ENCODE data around the gene MAST3. TPM values are rescaled to one million over a fixed set of nuclear protein-coding genes. Genes with fewer than 3 reads are reported as not detected.

The MAST3 gene
- total RNA-seq, 1 experiment from 2014 or later: 14.2 TPM

DNA sequence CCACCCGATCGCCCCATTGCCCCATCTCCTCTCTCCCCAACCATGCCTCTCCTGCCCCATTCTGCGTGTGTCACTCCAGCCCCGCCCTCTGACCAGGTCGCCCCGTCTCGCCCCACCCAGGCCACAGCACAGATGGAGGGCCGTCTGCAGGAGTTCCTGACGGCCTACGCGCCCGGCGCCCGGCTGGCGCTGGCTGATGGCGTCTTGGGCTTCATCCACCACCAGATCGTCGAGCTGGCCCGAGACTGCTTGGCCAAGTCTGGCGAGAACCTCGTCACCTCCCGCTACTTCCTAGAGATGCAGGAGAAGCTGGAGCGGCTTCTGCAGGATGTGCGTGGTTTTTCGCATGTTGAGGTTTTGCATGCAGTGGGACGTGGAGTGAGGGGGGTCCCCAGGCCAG lies 26.2 kb downstream of the MAST3 start:
- BruUV-seq (replicated peaks): no TSS peak
- Histone ChIP-seq H3K79me2 (ENCODE audit: insufficient read depth, low read length) (peaks cover 4% of the 10 kb centered on the region; the same call in 1 of the 2 replicates), H3K4me1 (ENCODE audit: control insufficient read depth in 1 of 2, insufficient read depth in 2 of 2, low read length in 2 of 2) (peaks cover 0 to 4% of the 10 kb centered on the region in 2 experiments; a peak in 3 of 4 replicates), H3K27me3 (ENCODE audit: insufficient read depth, low read length) (no peaks in the 10 kb centered on the region), H3K9me2 (ENCODE audit: insufficient read depth) (no peaks in the 10 kb centered on the region), H3K27ac (ENCODE audit: low read depth, low read length) (no peak overlapping the region), H4K20me1 (ENCODE audit: insufficient read depth) (no peaks in the 10 kb centered on the region), H3K9ac (ENCODE audit: low read length) (no peak overlapping the region), H3K36me3 (ENCODE audit: control insufficient read depth in 1 of 2, insufficient read depth in 2 of 2, low read length in 2 of 2) (peaks cover 0 to 7% of the 10 kb centered on the region in 2 experiments; a peak in 3 of 4 replicates), H3K4me2 (ENCODE audit: low read length) (no peak overlapping the region), H3K9me3 (ENCODE audit: control insufficient read depth in 1 of 2, insufficient read depth in 1 of 2, low read depth in 1 of 2, low read length in 2 of 2) (no peaks in the 10 kb centered on the region), H3K4me3 (replicated peaks in 1 of 2; ENCODE audit: low read depth in 1 of 2, low read length in 2 of 2) (no peak overlapping the region), H2AFZ (ENCODE audit: low read depth, low read length, poor library complexity, severe bottlenecking) (no peak overlapping the region)
- ChIA-PET CTCF (no interaction called here), POLR2A (no interaction called here), RAD21 (ENCODE audit: low non-redundant PET in 1 of 2, low total read pairs in 2 of 2, uncharacterized antibody in 2 of 2, unreplicated experiment in 2 of 2) (no interaction called here)
- no peak for DNase-seq (ENCODE audit: low read depth, low spot score)
- ATAC-seq: no peak
- intact Hi-C loops (cut with micrococcal nuclease): no loop called here
- no peak for TF ChIP-seq EGR1 (IDR thresholded peaks at IDR 0.05; ENCODE audit: low read depth)
- TF ChIP-seq, protein P1, sequence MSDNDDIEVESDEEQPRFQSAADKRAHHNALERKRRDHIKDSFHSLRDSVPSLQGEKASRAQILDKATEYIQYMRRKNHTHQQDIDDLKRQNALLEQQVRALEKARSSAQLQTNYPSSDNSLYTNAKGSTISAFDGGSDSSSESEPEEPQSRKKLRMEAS (IDR thresholded peaks at IDR 0.05): no peak
- no peak for TF ChIP-seq FOSL1 (IDR thresholded peaks at IDR 0.05; ENCODE audit: low read depth)
- TF ChIP-seq, protein P2, sequence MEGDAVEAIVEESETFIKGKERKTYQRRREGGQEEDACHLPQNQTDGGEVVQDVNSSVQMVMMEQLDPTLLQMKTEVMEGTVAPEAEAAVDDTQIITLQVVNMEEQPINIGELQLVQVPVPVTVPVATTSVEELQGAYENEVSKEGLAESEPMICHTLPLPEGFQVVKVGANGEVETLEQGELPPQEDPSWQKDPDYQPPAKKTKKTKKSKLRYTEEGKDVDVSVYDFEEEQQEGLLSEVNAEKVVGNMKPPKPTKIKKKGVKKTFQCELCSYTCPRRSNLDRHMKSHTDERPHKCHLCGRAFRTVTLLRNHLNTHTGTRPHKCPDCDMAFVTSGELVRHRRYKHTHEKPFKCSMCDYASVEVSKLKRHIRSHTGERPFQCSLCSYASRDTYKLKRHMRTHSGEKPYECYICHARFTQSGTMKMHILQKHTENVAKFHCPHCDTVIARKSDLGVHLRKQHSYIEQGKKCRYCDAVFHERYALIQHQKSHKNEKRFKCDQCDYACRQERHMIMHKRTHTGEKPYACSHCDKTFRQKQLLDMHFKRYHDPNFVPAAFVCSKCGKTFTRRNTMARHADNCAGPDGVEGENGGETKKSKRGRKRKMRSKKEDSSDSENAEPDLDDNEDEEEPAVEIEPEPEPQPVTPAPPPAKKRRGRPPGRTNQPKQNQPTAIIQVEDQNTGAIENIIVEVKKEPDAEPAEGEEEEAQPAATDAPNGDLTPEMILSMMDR (IDR thresholded peaks at IDR 0.05 in 2 of 3, conservative IDR thresholded peaks at IDR 0.05 in 1 of 3; ENCODE audit: borderline replicate concordance in 1 of 3, insufficient read depth in 1 of 3, low read depth in 2 of 3, low read length in 2 of 3): no peak
- no peak for TF ChIP-seq SIN3A (IDR thresholded peaks at IDR 0.05; ENCODE audit: low read depth)
- TF ChIP-seq EZH2phosphoT487 (IDR thresholded peaks at IDR 0.05; ENCODE audit: borderline replicate concordance): no peak
- TF ChIP-seq CEBPB (IDR thresholded peaks at IDR 0.05; ENCODE audit: low read depth): no peak
- TF ChIP-seq, protein P3, sequence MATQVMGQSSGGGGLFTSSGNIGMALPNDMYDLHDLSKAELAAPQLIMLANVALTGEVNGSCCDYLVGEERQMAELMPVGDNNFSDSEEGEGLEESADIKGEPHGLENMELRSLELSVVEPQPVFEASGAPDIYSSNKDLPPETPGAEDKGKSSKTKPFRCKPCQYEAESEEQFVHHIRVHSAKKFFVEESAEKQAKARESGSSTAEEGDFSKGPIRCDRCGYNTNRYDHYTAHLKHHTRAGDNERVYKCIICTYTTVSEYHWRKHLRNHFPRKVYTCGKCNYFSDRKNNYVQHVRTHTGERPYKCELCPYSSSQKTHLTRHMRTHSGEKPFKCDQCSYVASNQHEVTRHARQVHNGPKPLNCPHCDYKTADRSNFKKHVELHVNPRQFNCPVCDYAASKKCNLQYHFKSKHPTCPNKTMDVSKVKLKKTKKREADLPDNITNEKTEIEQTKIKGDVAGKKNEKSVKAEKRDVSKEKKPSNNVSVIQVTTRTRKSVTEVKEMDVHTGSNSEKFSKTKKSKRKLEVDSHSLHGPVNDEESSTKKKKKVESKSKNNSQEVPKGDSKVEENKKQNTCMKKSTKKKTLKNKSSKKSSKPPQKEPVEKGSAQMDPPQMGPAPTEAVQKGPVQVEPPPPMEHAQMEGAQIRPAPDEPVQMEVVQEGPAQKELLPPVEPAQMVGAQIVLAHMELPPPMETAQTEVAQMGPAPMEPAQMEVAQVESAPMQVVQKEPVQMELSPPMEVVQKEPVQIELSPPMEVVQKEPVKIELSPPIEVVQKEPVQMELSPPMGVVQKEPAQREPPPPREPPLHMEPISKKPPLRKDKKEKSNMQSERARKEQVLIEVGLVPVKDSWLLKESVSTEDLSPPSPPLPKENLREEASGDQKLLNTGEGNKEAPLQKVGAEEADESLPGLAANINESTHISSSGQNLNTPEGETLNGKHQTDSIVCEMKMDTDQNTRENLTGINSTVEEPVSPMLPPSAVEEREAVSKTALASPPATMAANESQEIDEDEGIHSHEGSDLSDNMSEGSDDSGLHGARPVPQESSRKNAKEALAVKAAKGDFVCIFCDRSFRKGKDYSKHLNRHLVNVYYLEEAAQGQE (IDR thresholded peaks at IDR 0.05; ENCODE audit: low read depth): no peak
- TF ChIP-seq SRF (IDR thresholded peaks at IDR 0.05; ENCODE audit: low read depth): no peak
- TF ChIP-seq ZNF274 (IDR thresholded peaks at IDR 0.05; ENCODE audit: low read depth, low read length): no peak
- TF ChIP-seq SP1 (IDR thresholded peaks at IDR 0.05; ENCODE audit: low read depth): no peak
- TF ChIP-seq, protein P4, sequence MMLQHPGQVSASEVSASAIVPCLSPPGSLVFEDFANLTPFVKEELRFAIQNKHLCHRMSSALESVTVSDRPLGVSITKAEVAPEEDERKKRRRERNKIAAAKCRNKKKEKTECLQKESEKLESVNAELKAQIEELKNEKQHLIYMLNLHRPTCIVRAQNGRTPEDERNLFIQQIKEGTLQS (IDR thresholded peaks at IDR 0.05): no peak
- no peak for TF ChIP-seq POLR2A (IDR thresholded peaks at IDR 0.05; ENCODE audit: borderline replicate concordance, extremely low read depth, insufficient read depth, insufficient read length)
- TF ChIP-seq ZFX (IDR thresholded peaks at IDR 0.05): no peak
- no peak for TF ChIP-seq JUND (IDR thresholded peaks at IDR 0.05)
- TF ChIP-seq TCF7L2 (IDR thresholded peaks at IDR 0.05; ENCODE audit: borderline replicate concordance, extremely low read depth, insufficient read depth, insufficient read length): no peak
- TF ChIP-seq RAD21 (IDR thresholded peaks at IDR 0.05; ENCODE audit: low read depth): no peak
- no peak for TF ChIP-seq ELF1 (IDR thresholded peaks at IDR 0.05; ENCODE audit: borderline replicate concordance, low read depth)
- TF ChIP-seq, protein P5, sequence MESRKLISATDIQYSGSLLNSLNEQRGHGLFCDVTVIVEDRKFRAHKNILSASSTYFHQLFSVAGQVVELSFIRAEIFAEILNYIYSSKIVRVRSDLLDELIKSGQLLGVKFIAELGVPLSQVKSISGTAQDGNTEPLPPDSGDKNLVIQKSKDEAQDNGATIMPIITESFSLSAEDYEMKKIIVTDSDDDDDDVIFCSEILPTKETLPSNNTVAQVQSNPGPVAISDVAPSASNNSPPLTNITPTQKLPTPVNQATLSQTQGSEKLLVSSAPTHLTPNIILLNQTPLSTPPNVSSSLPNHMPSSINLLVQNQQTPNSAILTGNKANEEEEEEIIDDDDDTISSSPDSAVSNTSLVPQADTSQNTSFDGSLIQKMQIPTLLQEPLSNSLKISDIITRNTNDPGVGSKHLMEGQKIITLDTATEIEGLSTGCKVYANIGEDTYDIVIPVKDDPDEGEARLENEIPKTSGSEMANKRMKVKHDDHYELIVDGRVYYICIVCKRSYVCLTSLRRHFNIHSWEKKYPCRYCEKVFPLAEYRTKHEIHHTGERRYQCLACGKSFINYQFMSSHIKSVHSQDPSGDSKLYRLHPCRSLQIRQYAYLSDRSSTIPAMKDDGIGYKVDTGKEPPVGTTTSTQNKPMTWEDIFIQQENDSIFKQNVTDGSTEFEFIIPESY (IDR thresholded peaks at IDR 0.05; ENCODE audit: extremely low read depth, insufficient replicate concordance, low read length): no peak
- no peak for TF ChIP-seq POLR2AphosphoS5 (IDR thresholded peaks at IDR 0.05; ENCODE audit: low read depth, low read length)

All from HCT116 (cell line).